Right kidney (tissue), 1 donor: ENCODE results near the gene DMPK.

Source experiments
- DNase-seq: peaks from one replicate; pipeline ENCODE4 v3.0.0-alpha.2; 2016

DMPK gene

DNA sequence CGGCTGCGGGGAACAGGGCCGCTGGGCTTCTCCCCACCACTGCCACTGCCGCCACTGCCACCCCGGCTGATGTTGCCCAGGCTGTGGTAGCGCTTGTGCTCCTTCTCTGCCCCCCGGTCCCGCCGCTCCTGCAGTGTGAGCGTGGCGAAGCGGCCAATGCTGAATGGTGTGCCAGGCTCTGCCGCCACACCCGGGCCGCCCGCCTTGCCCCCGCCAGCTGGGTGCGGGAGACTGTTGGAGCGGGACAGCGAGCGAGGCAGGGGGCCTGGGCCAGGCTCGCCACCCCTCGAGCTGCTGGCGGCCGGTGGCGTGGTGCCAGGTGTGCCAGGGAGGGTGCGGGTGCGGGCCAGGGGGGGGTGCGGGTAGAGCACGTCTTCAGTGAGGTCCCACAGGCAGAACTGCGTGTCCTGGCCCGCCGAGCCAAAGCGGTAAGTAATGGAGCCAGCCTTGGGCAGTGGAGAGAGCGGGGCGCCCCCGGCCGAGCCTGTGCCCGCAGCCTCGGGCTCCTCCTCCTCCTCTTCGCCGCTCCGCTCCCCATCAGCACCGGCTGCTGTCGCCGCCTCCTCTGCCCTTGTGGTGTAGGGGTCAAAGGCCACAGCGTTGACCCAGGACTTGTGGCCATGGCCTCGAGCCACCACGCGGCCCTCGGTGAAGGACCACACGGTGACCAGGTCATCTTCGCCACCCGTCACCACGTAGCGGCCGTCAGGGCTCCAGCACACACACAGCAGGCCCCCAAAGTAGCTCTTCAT is 3.7 kb upstream of the DMPK start:
- no peak for DNase-seq

DNA sequence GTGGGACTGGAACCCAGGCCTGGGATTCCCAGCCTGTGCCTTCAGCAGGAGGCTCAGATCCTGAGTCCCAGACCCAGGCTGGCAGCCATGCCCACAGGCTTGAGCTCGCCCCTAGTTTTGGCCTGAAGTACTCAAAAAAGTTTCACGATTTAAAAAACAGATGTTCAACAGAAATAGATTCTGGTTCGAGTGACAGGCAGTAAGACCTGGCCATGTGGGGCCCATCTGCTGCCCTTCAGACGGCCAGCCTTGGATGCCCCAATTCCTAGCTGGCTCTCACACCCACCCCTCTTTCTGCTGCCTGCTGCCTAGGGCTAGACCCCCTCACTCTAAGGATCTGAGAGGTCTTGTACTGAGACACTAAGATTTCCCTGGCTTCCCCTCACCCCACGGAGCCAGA is 2.8 kb upstream of the DMPK start:
- no peak for DNase-seq

DNA sequence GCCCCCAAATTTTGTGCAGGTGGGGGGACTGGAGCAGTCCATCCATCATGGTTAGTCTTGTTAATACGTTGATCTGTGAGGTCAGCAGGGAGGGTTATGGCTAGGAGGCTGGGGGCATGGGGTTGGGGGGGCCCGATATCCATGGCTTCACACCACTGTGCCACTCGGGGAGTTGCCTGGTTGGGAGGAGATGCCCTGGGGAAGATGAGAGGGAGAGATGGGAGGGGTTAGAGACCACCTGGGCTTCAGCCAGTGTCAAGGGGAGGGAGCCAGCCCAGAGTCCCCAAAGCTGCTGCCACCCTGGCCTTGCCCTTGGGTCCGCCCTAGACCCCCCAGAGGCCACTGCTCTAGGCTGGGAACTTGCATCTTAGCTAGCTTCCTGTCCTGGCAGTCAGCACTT is 1.8 kb upstream of the DMPK start:
- no peak for DNase-seq

DNA sequence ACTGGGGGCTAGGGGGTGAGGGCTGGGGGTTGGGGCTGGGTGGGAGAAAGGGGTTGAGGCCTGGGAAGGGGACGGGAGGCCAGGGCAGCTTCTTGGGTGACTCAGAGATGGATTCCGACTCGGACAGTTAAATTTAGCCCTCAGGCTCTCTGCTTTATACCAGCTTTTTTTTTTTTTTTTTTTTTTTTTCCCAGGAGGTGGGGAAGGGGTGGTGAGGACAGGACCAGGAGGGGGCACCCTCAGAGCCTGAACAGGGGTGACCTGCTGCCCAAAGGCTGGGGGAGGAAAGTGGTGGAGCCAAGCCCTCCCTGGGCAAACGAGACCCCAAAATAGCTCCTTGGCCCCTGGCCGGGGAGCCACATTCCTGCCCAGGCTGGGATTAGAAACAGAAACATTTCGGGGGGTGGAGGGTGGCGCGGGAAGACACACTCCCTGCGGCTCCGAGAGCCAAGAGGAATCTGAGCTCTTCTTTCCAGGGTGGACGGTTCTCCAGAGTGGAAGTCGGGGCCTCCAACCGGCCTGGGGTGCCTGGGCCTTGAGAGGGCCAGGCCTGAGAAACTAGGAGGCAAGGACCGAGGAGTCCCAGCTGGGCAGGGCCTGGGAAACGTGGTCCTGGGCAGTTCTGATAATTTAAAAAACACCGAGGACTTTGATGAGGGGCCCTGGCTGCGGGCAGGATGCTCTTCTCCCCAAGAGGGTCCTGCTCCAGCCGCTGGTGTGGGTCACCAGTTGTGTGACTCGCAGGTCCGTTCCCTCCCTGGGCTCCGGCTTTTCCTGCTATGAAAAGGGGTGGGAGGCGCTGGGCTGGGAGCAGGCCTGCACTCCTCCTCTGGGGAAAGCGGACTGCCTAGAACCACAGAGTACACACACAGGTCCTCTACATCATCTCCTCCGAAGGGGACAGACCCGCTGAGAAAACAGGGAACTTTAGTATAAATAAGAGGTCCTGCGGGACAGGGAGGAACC is 813 bp upstream of the DMPK start:
- DNase-seq: no peak

DNA sequence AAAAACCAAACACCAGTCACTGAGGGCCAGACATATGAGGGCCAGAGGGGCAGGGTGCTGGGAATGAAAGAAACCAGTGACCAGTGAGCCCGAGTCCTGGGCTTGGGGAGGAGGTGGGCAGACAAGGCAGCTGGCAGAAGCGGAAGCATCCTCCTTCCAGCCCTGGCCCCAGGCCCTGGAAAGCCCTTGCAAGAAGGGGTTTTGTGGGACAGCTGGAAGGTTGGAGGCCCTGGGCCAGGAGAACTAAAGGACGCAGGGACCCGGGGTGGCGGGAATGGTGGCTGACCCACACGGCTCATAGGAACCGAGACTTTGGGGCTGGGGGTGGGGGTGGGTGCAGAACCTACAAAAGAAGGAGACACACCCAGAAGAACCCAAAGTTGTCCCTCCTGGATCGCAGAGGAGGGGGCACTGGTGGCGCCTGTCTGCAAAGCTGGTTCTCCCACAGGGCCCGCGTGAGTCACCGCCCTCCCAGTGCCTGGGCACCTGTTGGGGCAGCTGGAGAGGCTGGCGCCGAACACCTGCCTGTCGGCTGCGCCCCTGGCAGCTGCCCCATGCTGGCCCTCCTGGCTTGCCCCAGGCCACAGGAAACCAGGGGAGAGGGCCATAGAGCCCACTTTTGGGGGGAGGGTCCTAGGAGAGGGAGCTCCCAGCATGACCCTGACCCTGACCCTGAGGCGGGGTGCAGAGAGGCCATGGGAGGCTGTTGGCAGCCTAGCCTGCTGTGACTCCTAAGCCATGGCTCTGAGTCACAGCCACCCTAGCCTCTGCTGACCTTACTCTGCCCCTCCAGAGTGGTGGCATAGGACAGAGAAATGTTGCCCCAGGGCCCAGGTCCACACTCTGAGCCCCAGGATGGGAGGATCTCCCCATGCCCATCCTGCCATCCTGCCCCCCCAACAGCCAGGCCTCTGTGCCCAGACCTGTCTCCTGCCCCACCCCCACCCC is 802 bp downstream of the DMPK start:
- no peak for DNase-seq

DNA sequence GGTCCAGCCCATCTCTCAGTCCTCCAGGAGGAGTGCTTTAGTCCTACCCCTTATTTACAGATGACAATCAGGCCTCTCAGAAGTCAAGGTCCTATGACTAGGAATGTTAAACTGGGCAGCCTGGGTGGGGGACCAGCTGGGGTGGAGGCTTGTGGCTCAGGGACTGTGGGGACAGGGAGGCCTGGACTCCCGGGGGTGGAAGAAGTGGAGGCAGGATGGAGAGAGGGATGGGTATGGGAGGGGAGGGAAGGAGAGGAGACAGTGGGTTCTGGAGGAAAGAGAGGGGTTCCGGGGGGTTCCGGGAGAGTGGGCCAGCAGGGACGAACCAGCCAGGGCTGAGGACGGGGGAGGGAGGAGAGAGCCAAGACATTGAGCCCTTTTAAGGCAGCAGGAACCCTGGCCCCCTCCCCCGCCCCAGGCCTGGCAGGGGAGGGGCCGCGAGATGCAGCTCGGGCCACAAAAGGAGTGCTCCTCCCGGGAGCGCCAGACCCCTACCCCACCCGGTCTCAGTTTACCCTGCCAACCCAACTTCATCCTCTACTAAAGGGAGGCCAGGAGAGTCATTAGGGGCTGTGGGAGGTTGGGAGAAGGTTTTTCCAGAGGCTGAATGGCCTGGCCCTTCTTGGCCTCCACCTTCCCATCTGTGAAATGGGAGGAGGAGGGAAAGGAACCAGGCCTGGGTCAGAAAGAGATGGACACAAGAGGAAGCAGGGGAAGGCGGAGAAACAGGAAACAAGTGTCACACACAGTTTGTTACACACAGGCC is 1.7 kb downstream of the DMPK start:
- DNase-seq: no peak

DNA sequence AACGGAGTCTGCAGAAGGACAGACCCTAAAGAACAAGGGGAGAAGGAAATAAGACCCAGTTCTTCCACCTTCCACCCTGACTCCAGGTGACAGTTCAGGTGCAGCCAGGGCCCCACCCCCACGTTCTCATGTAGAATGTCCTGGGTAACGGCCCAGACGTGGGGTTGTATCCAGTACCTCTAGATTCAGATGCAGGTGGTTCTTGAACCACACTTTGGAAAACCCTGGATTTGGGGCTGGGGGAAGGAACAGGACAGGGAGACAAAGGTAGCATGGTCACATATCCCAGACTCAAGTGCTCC is 2.2 kb downstream of the DMPK start:
- no peak for DNase-seq

DNA sequence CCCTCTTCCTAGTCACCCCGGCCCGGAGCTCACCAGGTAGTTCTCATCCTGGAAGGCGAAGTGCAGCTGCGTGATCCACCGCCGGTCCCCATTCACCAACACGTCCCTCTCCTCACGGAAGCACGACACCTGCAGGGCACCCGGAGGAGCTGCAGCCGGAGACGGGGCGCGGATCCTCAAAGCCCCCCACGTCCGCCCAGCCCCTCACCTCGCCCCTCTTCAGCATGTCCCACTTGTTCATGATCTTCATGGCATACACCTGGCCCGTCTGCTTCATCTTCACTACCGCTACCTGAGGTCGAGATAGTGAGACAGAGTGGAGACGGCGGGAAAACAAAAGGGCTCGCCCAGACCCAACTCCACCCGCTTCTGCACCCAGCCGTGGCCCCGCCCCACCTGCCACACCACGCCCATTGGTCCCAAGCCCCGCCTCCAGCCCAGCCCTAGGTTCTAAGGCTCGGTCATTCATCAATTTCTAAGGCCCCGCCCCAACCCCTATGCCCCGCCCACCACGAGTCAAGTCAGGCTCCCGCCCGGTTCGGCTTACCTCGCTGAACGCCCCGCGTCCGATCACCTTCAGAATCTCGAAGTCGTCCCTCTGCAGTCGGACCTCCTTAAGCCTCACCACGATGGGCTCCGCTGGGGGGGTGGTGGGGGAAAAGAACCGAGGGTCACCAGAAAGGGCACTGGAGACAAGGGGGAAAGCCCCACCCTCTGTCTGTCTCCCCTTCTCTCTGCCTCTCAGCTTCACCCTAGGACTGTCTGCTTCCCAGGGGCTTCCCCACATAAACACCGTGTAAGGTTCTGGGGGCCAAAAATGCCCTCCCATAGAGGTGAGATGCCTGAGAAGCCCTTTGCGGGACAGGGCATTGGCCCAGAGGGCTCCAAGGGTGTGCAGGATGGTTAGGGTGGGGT is 2.8 kb downstream of the DMPK start:
- DNase-seq: peak; percentile 84

DNA sequence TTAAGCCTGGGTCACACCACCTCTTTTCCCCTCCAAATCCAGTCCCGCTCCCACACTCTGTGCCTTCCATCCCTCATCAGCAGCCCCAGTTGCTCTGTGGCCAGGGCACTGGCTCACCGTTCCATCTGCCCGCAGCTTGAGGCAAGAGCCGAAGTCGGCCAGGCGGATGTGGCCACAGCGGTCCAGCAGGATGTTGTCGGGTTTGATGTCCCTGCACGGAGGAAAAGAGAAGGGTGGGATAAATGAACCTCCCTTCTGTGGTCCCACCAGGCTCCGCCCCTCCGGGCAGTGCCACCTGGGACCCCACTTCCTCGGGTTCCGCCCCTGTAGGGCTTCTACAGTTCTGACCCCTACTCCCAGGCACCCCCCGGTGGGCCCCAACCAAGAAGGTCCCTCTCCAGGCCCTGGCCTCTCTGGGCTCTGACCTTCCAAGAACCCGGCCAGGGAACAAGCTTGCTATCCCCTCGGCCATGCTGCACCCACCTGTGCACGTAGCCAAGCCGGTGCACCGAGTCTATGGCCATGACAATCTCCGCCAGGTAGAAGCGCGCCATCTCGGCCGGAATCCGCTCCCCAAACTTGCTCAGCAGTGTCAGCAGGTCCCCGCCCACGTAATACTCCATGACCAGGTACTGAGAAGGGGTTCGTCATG is 4.2 kb downstream of the DMPK start:
- DNase-seq: no peak

DNA sequence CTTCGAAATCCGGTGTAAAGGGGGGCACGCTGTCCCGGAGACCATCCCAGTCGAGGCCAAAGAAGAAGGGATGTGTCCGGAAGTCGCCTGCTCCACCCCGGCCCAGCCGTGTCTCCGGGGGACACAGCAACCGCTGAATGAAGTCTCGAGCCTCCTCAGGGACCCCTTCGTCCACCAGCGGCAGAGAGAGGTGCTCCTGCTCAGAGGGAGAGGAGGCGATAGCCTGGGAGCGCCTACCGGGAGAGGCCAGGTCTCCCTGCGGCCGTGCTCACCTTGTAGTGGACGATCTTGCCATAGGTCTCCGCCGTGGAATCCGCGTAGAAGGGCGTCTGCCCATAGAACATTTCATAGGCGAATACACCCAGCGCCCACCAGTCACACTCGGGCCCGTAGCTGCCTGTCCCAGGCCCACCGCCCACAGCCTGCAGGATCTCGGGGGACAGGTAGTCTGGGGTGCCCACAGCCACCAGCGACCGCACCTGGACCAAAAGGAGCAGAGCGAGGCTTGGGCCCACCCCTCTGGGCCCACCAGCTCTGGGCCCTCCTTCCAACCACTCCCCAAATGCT is 4.8 kb downstream of the DMPK start:
- no peak for DNase-seq

DNA sequence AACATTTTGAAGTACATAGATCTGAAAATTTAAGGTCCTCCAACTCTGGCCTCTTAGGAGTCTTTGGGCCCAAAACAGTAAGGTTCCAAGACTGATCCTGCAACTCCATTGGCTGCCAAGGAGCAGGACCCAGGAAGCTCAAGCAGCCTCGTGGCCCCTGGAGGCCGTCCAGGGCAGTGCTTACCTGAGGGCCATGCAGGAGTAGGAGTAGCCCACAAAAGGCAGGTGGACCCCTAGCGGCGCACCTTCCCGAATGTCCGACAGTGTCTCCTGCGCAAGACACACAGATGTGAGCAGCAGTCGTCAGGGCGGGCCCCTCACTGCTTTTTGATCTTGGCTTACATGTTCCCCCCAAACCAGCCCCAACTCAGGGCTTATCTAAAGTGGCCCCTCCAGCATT is 7.5 kb downstream of the DMPK start:
- DNase-seq: no peak

DNA sequence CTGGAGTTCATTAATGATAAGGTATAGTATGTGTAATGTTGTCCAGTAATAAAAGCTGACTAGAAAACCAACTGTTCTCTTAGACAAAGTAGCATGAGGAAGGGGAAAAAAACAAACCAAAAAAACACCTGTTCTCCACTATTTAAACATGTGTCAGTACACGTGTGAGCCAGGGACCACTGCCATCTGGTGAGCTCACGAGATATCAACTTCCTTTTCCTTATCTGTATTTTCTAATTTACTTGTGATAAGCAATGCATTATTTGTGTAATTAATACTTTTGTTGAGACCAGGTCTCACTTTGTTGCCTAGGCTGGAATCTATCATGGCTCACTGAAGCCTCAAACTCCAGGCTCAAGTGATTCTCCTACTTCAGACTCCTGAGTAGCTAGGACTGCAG is 8.9 kb downstream of the DMPK start:
- DNase-seq: no peak

DNA sequence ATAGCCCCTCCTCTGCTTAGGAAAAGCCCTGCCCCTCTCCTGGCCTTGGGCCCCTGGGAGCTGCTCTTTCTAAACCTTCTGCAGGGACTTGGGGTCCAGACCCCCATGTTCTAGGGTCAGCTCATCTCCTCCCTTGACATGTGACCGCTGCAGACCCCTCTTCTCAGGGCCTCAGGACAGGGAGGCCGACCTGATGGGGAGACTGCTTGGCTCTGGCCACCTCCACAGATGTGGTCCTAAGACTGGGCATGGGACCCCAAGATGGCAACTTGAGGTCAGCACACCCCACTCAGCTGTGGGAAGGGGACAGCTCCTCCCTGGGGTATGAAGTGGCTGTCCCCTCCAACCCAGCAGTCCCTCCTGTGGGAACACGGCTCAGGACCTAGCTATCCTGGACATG is 9.4 kb downstream of the DMPK start:
- no peak for DNase-seq

DNA sequence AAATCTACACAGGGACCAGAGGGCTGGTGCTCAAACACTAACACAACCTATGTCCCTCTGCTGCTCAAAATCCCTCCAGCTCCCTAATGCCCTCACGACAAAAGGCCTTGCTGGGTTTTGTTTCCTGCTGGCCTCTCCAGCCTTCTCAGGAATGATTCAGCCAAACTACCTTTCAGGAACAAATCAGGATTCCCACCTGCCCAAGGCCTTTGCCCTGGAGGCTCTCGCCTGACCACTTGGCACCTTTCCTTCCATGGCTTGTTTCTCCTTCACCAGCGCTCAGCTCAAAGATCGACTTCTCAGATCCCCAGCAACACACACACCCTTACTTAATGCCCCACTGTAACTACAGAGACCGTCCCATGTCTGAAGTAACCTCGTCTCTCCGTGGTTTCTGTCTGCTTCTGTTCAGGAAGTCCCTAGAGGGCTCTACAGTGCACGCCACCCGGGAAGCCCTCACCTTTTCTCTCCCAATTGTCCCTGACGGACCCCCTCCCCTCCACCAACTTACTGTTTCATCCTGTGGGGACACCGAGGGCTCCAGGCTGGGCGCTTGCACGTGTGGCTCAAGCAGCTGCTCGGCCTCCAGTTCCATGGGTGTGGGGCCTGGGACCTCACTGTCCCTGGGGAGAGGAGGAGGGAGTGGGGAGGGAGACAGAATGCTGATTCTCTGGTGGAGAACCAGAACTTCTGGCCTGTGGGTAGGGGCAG is 10.0 kb downstream of the DMPK start:
- no peak for DNase-seq

DNA sequence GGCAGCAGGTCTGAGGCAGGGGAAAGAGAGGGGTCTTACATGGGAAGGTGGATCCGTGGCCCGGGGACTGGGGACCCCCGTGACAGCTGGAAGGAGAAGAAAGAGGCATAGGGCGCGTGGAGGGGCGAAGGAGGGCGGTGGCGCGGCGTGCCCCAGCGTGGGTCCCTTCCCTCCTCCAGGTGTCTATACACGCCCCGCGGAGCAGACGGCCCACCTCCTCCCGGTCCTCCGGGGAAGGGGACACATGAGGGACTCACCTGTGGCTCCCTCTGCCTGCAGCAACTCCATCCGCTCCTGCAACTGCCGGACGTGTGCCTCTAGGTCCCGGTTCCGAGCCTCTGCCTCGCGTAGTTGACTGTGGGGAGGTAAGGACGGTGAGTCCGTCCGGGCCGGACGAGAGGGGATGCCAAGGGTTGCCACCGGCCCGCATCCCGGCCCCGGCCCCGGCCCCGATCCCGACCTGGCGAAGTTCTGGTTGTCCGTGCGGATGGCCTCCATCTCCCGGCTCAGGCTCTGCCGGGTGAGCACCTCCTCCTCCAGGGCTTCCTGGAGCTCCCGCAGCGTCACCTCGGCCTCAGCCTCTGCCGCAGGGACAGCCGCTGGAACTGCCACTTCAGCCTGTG is 10.9 kb downstream of the DMPK start:
- peak; percentile 39 for DNase-seq

DNA sequence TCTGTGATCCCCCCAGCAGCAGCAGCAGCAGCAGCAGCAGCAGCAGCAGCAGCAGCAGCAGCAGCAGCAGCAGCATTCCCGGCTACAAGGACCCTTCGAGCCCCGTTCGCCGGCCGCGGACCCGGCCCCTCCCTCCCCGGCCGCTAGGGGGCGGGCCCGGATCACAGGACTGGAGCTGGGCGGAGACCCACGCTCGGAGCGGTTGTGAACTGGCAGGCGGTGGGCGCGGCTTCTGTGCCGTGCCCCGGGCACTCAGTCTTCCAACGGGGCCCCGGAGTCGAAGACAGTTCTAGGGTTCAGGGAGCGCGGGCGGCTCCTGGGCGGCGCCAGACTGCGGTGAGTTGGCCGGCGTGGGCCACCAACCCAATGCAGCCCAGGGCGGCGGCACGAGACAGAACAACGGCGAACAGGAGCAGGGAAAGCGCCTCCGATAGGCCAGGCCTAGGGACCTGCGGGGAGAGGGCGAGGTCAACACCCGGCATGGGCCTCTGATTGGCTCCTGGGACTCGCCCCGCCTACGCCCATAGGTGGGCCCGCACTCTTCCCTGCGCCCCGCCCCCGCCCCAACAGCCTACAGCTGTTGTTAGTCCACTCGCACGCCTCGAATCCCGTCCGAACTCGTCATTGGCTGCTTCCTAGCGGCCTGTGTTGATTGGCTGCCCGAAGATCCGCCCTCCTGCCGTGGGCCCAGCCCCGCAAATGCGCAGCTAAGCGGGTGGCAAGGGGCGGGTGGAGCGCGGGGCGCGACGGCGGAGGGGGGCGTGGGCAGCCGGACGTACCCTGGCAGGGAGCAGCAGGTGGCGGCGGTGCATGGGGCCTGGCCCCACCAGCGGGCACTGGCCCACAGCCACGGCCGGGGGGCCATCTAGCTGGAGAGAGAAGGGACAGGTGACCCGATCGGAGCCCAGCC is 11.8 kb downstream of the DMPK start:
- DNase-seq: peak; percentile 100

DNA sequence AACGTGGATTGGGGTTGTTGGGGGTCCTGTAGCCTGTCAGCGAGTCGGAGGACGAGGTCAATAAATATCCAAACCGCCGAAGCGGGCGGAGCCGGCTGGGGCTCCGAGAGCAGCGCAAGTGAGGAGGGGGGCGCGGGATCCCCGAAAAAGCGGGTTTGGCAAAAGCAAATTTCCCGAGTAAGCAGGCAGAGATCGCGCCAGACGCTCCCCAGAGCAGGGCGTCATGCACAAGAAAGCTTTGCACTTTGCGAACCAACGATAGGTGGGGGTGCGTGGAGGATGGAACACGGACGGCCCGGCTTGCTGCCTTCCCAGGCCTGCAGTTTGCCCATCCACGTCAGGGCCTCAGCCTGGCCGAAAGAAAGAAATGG is 12.5 kb downstream of the DMPK start:
- DNase-seq: peak; percentile 87
